PFSK-1 (cell line): ENCODE data around the gene VPS35.

Experiments
- FOXP2 ChIP-seq: optimal IDR thresholded peaks from 2 replicates; pipeline ENCODE3; 2011; ENCODE audit warnings: borderline replicate concordance, control low read depth, inconsistent platforms; ENCODE audit not compliant: insufficient read depth; ENCODE audit errors: extremely low read length, extremely low read depth
- POLR2AphosphoS5 ChIP-seq: IDR thresholded peaks from 2 replicates; pipeline ENCODE4 v1.6.1; 2012; ENCODE audit warnings: low read depth, mild to moderate bottlenecking, control low read depth, low read length, moderate library complexity
- TAF1 ChIP-seq: IDR thresholded peaks from 2 replicates; pipeline ENCODE4 v1.6.1; 2012; ENCODE audit warnings: low read length, control low read depth, borderline replicate concordance; ENCODE audit not compliant: insufficient read depth
- TF ChIP-seq, protein P1 (sequence below), 2 experiments: IDR thresholded peaks; 2 replicates each; pipeline versions ENCODE4 v1.6.1 to v1.8.0; 2011 to 2012; ENCODE audit warnings: low read depth in 2 of 2, low read length in 2 of 2, control low read depth in 1 of 2, inconsistent platforms in 1 of 2, mild to moderate bottlenecking in 1 of 2, moderate library complexity in 1 of 2; ENCODE audit not compliant: insufficient read depth in 1 of 2

DNA sequence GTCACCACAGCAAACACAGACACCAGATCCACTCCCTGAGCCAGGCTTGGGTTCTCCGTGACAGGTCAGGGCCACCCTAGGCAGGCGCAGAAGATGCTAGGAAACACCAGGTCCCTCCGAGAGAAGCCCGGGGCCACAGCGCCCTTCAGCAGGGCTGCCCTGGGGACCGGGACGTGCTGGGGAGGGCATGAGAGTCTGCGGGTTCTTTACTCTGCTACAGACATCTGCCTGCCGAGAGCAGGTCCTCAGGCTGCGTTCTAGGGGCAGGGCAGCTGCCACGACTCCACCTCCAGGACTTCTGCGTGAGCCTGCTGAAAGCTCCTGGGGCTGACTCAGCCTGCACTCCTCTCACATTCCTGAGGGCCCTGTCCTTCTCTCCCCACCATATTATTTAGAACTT, 47.7 kb upstream of the VPS35 start:
- no peak for TF ChIP-seq POLR2AphosphoS5
- TF ChIP-seq, protein P1, sequence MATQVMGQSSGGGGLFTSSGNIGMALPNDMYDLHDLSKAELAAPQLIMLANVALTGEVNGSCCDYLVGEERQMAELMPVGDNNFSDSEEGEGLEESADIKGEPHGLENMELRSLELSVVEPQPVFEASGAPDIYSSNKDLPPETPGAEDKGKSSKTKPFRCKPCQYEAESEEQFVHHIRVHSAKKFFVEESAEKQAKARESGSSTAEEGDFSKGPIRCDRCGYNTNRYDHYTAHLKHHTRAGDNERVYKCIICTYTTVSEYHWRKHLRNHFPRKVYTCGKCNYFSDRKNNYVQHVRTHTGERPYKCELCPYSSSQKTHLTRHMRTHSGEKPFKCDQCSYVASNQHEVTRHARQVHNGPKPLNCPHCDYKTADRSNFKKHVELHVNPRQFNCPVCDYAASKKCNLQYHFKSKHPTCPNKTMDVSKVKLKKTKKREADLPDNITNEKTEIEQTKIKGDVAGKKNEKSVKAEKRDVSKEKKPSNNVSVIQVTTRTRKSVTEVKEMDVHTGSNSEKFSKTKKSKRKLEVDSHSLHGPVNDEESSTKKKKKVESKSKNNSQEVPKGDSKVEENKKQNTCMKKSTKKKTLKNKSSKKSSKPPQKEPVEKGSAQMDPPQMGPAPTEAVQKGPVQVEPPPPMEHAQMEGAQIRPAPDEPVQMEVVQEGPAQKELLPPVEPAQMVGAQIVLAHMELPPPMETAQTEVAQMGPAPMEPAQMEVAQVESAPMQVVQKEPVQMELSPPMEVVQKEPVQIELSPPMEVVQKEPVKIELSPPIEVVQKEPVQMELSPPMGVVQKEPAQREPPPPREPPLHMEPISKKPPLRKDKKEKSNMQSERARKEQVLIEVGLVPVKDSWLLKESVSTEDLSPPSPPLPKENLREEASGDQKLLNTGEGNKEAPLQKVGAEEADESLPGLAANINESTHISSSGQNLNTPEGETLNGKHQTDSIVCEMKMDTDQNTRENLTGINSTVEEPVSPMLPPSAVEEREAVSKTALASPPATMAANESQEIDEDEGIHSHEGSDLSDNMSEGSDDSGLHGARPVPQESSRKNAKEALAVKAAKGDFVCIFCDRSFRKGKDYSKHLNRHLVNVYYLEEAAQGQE (IDR thresholded peaks at IDR 0.05; ENCODE audit: insufficient read depth in 1 of 2, low read depth in 2 of 2, low read length in 2 of 2): no peak
- no peak for TF ChIP-seq TAF1
- TF ChIP-seq FOXP2: no peak
